Stomach smooth muscle (tissue), 2 donors: ENCODE measurements around the gene TIMM29.
"Not testable (repeated sequence)": the region's sequence is repeated elsewhere in the genome, so short reads cannot be mapped to it uniquely, and the experiment has no call there.

Source experiments
- H3K27ac ChIP-seq: one replicate; pipeline ENCODE4 v1.7.0; 2013; ENCODE audit warnings: mild to moderate bottlenecking, low read length, inconsistent platforms
- H3K27me3 ChIP-seq, 2 donors: one replicate each; pipeline ENCODE4 v1.7.0; 2013; ENCODE audit warnings: low read length in 2 of 2; ENCODE audit not compliant: insufficient read depth in 2 of 2, control insufficient read depth in 1 of 2
- H3K36me3 ChIP-seq, 2 donors: one replicate each; pipeline ENCODE4 v1.7.0; 2013; ENCODE audit warnings: low read length in 2 of 2; ENCODE audit not compliant: control insufficient read depth in 2 of 2, insufficient read depth in 2 of 2
- H3K4me1 ChIP-seq: one replicate; pipeline ENCODE4 v1.7.0; 2013; ENCODE audit warnings: low read length; ENCODE audit not compliant: control insufficient read depth, insufficient read depth
- H3K4me3 ChIP-seq, 2 donors: one replicate each; pipeline ENCODE4 v1.7.0; 2013; ENCODE audit warnings: low read length in 2 of 2
- H3K9ac ChIP-seq, 2 donors: one replicate each; pipeline ENCODE4 v1.7.0; 2013; ENCODE audit warnings: low read length in 2 of 2, mild to moderate bottlenecking in 1 of 2
- H3K9me3 ChIP-seq, 2 donors: one replicate each; pipeline ENCODE4 v1.7.0; 2013; ENCODE audit warnings: low read length in 2 of 2; ENCODE audit not compliant: control insufficient read depth in 2 of 2
- donor health status: healthy.
- donor health status: Pancreatic carcinoma.

TIMM29 gene

DNA sequence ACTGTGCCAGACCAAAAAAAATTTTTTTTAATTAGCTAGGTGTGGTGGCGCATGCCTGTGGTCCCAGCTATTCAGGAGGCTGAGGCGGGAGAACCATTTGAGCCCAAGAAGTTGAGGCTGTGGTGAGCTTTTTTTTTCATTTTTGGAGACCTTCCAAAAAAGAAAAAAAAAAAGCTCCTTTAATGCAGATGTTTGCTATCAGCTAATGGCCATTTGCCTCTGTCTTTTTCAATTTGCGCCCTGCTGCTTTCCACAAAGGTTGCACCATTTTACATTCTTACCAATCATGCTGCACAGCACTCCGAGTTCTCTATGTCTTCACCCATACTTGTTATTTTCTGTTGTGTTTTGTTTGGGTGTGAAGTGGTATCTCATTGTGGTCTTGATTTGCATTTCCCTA is 16.7 kb downstream of the TIMM29 start:
- H3K9me3 ChIP-seq = no peaks in the 10 kb centered on the region
- no peak overlapping the region for H3K4me3 ChIP-seq
- H3K27me3 ChIP-seq = no peaks in the 10 kb centered on the region
- no peak overlapping the region for H3K27ac ChIP-seq
- peaks cover 3% of the 10 kb centered on the region for H3K4me1 ChIP-seq
- no peak overlapping the region for H3K9ac ChIP-seq
- H3K36me3 ChIP-seq = no peaks in the 10 kb centered on the region

DNA sequence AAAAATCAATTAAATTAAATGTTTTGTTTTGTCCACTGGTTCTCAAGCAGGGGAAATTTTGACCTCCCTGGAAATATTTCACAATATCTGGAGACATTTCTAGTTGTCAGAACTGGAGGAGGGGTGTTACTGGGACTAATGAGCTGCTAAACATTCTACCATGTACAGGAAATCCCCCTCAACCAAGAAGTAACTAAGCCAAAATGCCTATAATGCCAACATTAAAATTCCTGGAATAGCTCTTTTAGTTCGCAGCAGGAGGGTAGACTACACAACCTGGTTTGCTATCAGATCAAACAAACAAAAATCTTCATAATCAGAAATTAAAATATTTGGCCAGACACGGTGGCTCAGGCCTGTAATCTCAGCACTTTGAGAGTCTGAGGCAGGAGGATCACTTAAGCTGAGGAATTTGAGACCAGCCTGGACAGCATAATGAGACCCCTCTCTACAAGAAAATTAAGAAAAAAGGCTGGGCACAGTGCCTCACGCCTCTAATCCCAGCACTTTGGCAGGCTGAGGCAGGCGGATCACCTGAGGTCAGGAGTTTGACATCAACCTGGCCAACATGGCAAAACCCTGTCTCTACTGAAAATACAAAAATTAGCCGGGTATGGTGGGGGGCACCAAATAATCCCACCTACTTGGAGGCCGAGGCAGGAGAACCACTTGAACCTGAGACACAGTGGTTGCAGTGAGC is 18.5 kb downstream of the TIMM29 start:
- Histone ChIP-seq H3K9ac (no peak overlapping the region), H3K36me3 (no peaks in the 10 kb centered on the region), H3K9me3 (no peaks in the 10 kb centered on the region), H3K4me1 (peaks cover under 1% of the 10 kb centered on the region), H3K4me3 (no peak overlapping the region), H3K27ac (no peak overlapping the region), H3K27me3 (no peaks in the 10 kb centered on the region)

DNA sequence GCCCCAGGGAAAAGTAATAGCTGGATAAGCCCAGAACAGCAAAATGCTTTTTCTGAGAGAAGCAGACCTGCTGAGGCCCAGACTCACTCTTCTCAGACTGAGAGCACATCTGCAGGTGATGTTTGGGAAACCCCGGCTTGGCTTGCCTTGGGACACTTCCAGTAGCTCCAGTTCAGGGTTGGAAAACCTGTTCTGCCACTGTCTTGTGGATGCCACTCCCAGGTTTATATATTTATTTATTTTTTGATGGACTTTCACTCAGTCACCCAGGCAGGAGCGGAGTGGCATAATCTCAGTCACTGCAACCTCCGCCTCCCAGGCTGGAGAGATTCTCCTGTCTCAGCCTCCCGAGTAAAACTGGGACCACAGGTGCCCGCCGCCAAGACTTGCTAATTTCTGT is 24.2 kb downstream of the TIMM29 start:
- no peaks in the 10 kb centered on the region for H3K36me3 ChIP-seq
- H3K4me3 ChIP-seq = no peak overlapping the region
- no peaks in the 10 kb centered on the region for H3K4me1 ChIP-seq
- H3K27me3 ChIP-seq = no peaks in the 10 kb centered on the region
- no peak overlapping the region for H3K27ac ChIP-seq
- H3K9me3 ChIP-seq = no peaks in the 10 kb centered on the region
- H3K9ac ChIP-seq = no peak overlapping the region

DNA sequence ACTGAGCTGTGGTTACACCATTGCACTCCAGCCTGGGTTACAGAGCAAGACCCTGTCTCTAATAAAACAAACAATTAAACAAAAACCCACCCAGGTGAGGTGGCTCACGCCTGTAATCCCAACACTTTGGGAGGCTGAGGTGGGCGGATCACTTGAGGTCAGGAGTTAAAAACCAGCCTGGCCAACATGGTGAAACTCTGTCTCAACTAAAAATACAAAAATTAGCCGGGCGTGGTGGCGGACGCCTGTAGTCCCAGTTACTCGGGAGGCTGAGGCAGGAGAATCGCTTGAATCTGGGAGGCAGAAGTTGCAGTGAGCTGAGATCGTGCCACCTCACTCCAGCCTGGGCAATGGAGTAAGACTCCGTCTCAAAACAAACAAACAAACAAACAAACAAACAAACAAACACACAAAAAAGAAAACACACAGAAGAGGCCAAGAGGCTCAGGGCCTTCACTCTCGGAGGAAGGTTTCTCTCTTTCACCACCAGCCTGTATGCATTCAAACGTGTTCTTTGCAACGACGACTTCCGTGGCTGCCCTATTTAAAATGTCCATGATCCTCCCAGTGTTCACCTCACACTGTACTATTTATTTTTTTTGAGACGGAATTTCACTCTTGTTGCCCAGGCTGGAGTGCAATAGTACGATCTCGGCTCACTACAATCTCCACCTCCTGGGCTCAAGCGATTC is 30.8 kb downstream of the TIMM29 start:
- not testable (repeated sequence) for H3K9me3 ChIP-seq, H3K36me3 ChIP-seq, H3K27ac ChIP-seq, H3K27me3 ChIP-seq
- Histone ChIP-seq H3K4me1 (peaks cover 11% of the 10 kb centered on the region), H3K4me3 (peak overlapping the region in 1 of 2 donors; percentile 88), H3K9ac (peak overlapping the region in 1 of 2 donors; percentile 92)

DNA sequence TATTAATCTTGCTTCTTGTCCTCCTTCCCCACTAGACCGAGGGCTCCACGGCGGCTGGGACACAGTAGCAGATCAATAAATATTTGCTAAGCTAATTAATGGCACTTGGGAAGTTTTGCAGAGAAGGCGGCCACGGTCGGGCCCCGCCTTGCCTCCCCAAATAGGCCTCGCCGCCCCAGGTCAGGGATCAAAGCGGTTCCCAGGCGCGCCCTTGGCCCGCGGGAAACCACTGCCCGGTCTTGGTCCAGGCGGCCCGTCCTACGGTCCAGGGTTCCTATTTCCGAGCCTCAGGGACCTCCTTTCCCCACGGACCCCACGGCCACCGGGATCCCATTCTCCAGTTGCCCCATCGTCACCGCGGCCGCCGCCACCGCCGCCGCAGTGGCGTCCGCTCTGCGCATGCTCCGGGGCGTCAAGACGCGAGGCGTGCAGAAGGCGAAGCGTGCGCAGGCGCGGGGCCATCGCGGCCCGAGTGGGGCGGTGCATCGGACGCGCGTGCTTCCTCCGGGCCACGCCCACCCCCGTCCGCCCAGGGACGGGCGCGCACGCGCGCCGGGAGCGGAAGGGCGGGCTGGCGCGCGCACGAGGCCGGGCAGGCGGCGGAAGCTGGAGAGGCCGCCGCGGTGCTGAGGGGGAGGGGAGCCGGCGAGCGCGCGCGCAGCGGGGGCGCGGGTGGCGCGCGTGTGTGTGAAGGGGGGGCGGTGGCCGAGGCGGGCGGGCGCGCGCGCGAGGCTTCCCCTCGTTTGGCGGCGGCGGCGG is 31.9 kb downstream of the TIMM29 start, which contains the start of gene SMARCA4:
TSS of gene SMARCA4 (plus strand) at position 717 of the 759 bp plus-strand sequence. CDS start 23,122 bp downstream, outside the sequence.
- H3K27me3 ChIP-seq = no peaks in the 10 kb centered on the region
- peak within 1 kb of the TSS; percentile 88 to 92 for H3K4me3 ChIP-seq
- peak within 1 kb of the TSS; percentile 85 for H3K27ac ChIP-seq
- peak within 1 kb of the TSS; percentile 94 to 95 for H3K9ac ChIP-seq
- H3K9me3 ChIP-seq = no peaks in the 10 kb centered on the region
- H3K36me3 ChIP-seq = no peaks in the 10 kb centered on the region
- H3K4me1 ChIP-seq = peaks cover 11% of the 10 kb centered on the region

DNA sequence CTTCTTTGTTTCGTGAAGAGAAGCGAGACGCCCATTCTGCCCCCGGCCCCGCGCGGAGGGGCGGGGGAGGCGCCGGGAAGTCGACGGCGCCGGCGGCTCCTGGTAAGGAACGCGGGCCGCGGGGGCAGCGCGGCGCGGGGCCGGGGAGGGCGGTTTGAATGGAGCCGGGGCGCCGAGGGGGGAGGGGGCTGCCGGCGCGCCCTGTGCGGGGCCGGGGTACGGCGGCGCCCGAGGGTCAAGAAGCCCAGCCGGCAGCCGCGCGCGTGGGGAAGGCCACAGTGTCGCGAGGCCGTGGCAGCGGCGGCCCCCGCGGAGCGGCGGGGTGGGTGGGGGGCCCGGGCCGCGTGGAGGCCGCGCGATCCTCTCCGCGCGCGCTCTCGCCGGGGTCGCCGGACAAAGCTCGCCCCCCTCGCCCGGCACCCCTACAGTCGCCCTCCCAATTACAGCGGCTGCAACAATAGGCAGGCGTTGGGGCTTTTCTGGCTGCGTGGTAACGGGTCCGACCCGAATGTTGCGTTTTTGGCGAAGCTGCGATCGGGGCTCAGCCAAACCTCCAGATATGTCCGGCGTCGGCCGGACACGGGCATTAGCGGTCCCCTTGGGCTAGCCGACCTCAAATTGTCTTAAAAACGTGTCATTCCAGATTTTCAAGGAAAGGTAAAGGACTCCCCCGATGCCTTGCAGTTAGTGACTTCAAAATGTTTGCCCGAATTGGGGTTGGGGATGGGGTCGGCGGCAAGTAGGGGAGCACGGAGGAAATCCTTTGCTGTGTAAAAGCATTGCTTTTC is 32.7 kb downstream of the TIMM29 start:
- H3K36me3 ChIP-seq = no peaks in the 10 kb centered on the region
- H3K4me3 ChIP-seq = peak overlapping the region; percentile 88 to 92
- peak overlapping the region; percentile 67 for H3K27ac ChIP-seq
- peaks cover 11% of the 10 kb centered on the region for H3K4me1 ChIP-seq
- no peaks in the 10 kb centered on the region for H3K9me3 ChIP-seq
- no peaks in the 10 kb centered on the region for H3K27me3 ChIP-seq
- peak overlapping the region; percentile 84 to 94 for H3K9ac ChIP-seq

DNA sequence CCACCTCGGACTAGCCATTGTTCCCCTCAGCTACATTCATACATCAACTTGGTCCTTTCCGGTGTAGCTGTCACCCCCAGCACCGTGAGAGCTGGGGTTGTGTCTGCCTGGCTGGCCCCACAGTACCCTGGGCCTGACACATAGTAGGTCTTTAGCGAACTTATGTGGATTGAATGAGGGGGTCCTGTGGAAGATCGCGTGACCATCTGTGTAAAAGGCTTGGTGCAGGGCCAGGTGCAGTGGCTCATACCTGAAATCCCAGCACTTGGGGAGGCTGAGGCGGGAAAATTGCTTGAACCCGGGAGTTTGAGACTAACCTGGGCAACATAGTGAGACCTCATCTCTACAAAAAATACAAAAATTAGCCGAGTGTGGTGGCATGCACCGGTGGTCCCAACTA is 34.3 kb downstream of the TIMM29 start:
- no peaks in the 10 kb centered on the region for H3K36me3 ChIP-seq
- no peaks in the 10 kb centered on the region for H3K9me3 ChIP-seq
- H3K9ac ChIP-seq = no peak overlapping the region
- H3K27me3 ChIP-seq = no peaks in the 10 kb centered on the region
- H3K4me1 ChIP-seq = peaks cover 11% of the 10 kb centered on the region
- no peak overlapping the region for H3K27ac ChIP-seq
- peak overlapping the region in 1 of 2 donors; percentile 15 for H3K4me3 ChIP-seq

DNA sequence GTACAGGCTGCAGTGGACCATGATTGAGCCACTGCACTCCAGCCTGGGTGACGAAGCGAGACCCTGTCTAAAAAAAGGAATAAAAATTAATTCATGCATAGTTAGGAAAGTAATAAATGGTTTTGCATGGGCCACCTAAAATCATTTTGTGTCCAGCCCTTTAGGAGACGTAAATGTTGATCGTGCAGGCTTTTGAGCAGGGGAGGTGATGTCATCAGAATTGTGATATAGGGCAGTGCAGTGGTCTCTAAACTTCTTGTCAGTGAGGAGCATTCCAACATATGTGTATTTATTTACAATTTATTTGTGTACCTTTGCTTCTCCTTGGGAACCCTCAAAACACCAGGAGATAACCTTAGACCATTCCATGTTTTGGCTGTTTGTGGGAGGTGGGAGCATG is 35.3 kb downstream of the TIMM29 start:
- no peak overlapping the region for H3K27ac ChIP-seq
- H3K27me3 ChIP-seq = no peaks in the 10 kb centered on the region
- no peaks in the 10 kb centered on the region for H3K36me3 ChIP-seq
- H3K4me1 ChIP-seq = peaks cover 11% of the 10 kb centered on the region
- H3K9ac ChIP-seq = no peak overlapping the region
- H3K9me3 ChIP-seq = no peaks in the 10 kb centered on the region
- no peak overlapping the region for H3K4me3 ChIP-seq

DNA sequence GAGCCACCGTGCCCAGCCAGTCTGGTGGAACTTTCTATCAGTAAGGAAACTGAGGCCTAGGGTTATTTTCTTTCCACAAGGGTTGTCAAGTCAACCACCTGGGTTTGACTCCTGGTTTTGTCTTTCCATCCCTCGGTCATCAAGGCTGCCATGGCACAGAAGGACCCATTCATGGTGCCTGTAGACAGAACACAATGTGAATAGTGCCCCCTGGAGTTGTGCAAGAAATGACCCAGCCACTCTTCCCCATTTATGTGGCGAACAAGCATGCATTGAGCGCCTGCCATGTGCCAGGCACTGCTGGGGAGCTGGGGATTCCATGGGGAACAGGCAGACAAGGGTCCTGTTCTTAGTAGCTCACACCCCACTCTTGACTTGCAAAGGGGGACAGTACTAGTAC is 36.3 kb downstream of the TIMM29 start:
- Histone ChIP-seq H3K4me1 (peaks cover 10% of the 10 kb centered on the region), H3K9me3 (no peaks in the 10 kb centered on the region), H3K27ac (no peak overlapping the region), H3K36me3 (no peaks in the 10 kb centered on the region), H3K4me3 (no peak overlapping the region), H3K9ac (no peak overlapping the region), H3K27me3 (no peaks in the 10 kb centered on the region)

DNA sequence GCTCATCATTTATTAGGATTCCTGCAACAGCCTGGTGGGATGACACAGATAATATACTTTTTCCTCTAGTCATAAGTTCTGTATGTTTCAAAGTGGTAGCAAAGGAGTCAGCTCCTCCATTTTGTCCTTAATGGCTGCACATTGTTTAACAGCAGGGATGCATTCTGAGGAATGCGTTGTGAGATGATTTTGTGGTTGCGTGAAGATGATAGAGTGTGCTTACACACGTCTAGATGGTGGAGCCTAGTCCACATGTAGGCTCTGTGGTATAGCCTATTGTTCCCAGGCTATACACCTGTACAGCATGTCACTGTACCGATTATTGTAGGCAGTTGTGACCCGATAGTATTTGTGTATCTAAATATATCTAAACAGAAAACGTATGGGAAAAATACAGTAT is 36.8 kb downstream of the TIMM29 start:
- Histone ChIP-seq H3K36me3 (no peaks in the 10 kb centered on the region), H3K4me1 (peaks cover 10% of the 10 kb centered on the region), H3K9ac (no peak overlapping the region), H3K9me3 (no peaks in the 10 kb centered on the region), H3K4me3 (no peak overlapping the region), H3K27me3 (no peaks in the 10 kb centered on the region), H3K27ac (no peak overlapping the region)
